Measurements from ENCODE around the gene GALNT15.

GALNT15 gene

DNA sequence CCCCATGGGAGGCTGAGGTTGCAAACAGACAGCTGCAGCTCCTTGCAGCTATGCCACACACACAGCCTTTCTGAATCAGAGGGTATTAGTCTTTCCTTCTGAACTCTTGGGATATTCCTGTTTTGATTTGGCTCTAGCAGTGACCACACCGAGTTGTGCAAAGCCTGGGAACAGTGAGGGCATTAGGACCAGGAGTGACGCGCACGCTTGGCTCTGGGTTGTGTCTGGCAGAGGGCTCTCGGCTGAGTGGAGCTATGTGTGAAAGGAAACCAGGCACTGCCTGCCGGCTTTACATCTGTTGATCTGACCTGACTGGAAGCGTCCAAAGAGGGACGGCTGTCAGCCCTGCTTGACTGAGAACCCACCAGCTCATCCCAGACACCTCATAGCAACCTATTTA lies at the start of gene GALNT15:
Gene GALNT15 (plus strand): TSS at position 292 of the 400 bp plus-strand sequence. CDS start 472 bp downstream, outside the sequence.
- DNase-seq, result no peak

DNA sequence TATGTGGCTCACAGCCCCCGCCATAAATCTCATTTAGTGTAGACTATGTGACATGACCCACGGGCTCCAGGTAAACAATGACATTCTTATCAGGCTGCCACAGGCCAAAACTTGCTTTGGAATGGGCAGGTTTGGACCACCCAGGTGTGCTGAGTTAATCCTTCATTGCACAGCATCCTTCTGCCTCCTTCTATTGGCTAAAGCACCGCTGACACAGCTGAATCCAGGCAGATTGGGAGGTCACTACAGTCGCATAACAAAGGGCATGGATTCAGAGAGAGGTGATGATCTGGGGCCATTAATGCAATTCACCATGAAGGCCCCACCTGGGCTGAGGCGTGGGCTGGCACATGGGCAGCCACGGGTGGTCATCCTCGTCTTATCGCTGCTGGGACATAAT lies 47.8 kb upstream of the GALNT15 start:
- DNase-seq, result no peak

DNA sequence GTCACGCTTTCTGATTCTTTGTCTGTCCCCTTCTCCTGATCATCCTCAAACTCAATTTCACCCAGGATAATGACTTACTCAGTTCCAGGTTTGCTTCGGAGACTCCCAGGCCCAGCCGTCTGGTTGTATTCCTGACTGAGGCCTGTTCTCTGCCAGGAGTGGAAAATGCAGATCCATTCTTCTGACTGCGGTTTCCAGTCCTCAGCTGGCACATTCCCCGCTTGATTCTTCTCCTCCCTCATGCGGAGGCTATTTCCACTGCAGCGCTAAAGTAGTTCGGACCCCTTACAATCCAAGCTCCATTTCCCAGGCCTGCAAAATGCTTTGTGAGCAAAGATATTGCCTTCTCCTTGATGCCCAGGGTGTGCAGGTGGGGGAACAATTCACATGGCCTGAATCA lies 47.2 kb upstream of the GALNT15 start:
- DNase-seq, result no peak

DNA sequence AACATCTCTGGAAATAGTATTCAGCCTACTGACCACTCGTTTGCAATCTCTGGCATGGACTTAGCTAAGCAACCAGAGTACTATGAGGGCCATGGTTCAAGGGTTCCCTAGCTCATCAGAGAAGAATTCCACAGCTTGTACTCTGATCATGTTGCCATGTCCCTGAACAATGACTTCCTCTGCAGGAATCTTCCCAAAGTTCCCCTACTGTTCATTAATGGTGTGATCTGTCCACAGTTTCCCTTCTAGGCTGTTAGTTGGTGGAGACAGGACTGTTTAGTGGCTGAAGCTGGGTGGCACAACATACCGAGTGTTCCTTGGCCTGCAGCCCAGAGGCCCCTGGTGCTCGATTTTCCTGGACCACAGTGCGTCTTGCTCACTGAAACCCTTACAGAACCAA lies 44.4 kb upstream of the GALNT15 start:
- DNase-seq, result no peak

DNA sequence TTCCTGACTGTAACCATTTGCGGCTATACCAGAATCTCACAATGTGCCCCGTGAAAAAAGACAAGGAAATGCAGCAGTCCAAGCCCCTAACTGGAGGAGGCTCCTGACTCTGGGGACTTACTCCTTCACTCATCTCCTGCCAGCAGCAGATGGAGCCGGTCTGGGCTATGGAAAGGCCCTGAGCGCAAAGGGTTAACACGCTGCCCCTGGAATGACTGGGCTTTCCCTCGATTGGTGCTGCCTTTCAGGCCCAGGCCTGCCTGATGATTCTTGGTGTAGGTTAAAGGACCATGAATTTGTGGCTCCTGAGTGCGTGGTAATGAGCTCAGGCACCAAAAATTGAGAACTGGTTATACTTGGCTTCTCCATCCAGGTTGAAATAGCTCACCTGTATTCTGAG lies 42.3 kb upstream of the GALNT15 start:
- no peak for DNase-seq

- no peak for DNase-seq
Observed at GRCh38 chr3:16132928-16133327, 41.6 kb upstream of the GALNT15 start.

- DNase-seq, result no peak
Observed at GRCh38 chr3:16134173-16134928, 40.1 kb upstream of the GALNT15 start.

GRCh38 chr3:16136055-16136454 lies 38.4 kb upstream of the GALNT15 start:
- DNase-seq, result no peak

- DNase-seq, result no peak
Observed at GRCh38 chr3:16137044-16137443, 37.4 kb upstream of the GALNT15 start.

- no peak for DNase-seq
Observed at GRCh38 chr3:16137977-16138376, 36.5 kb upstream of the GALNT15 start.

DNA sequence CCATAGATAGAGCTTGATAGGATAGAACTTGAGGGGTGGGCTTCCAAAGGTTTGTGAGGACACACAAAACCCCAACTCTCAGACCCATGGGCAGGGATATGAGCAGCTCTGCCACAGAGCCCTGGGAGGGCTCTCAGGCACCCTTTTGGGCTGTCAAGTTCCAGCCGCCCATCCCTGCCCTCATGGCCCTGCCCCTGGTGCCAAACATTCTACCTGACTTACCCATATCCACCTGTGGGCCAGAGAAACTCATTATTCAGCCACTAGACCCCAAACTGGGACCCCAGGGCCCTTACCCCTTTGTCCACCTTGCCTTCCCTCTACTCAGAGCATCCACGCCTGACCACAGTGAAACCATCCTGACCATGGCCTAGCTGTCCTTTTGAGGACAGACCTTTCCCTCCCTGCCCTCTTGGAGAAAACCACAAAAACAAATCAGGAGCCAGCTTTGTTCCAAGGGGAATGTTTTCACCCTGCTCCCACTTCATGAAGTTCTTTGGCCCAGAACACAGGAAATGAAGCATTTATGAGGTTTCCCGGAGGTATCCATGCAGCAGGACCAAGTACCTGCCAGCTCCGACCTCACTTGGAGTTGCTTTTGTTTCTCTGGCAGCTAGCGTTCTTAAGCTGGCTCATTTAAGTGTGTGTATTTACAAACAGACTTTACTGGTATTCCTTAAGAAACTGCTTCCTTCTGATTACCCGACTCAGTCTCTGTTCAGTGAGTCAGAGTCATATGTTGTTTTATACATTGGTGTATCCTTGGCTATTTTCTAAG lies 34.2 kb upstream of the GALNT15 start:
- DNase-seq, result no peak

DNA sequence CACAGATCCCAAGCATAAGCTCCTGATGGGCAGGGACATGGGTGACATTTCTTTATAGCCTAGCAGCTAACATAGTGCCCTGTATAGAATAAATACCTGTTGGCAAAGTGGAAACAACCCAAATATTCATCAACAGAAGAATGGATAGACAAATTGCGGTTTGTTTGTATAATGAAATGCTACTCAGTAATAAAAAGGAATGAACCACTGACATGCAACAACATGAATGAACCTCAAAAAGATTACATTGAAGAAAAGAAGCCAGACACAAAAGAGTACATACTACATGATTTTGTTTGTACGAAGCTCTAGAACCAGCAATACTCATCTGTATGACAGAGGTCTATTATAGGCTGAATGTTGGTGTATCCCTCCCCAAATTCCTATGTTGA lies 33.6 kb upstream of the GALNT15 start:
- DNase-seq, result no peak

GRCh38 chr3:16142350-16143025 lies 32.0 kb upstream of the GALNT15 start:
- DNase-seq, result no peak

DNA sequence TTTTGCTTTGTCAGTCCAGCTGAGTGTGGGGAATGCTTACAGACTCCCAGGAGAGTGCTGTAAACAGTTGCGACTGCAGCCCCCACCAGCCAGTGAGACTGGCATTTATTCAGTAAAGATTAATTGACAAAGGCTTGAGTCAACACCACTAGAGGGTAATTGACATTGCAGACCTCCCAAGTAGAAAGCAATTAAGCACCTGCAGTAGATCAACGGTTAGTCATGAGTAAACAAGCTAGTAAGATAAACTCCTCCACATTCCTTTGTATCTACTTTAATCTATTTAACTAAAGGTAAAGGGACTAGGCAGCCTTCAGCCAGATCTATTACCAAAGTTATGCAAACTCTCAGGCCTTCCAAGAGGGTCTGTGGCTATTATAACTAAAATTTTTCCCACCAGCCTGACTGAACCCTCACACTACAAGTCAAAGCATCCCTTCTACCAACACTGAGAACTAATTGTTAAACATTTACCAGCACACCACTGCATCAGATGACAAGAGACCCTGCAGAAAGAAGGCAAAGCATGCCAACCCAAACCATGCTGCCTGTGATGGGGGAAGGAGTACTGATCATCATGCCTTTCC lies 30.5 kb upstream of the GALNT15 start:
- DNase-seq, result no peak

DNA sequence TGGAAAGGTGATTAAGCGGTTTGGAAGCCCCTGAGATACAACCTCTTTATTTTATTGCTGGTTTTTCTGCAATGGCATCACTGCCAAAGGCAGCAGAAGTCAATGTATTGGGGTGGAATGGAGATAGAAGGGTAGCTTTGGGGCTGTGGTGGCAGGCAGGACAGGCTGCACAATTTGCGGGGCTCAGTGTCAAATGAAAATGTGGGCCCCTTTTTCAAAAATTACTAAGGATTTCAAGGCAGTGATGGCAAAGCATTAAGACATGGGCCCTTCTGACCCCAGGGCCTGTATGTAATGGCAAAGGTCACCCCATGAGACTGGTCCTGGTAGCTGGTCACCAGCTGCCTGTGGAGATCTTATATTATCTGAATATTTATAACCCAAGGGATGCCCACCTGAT lies 29.3 kb upstream of the GALNT15 start:
- DNase-seq, result no peak

DNA sequence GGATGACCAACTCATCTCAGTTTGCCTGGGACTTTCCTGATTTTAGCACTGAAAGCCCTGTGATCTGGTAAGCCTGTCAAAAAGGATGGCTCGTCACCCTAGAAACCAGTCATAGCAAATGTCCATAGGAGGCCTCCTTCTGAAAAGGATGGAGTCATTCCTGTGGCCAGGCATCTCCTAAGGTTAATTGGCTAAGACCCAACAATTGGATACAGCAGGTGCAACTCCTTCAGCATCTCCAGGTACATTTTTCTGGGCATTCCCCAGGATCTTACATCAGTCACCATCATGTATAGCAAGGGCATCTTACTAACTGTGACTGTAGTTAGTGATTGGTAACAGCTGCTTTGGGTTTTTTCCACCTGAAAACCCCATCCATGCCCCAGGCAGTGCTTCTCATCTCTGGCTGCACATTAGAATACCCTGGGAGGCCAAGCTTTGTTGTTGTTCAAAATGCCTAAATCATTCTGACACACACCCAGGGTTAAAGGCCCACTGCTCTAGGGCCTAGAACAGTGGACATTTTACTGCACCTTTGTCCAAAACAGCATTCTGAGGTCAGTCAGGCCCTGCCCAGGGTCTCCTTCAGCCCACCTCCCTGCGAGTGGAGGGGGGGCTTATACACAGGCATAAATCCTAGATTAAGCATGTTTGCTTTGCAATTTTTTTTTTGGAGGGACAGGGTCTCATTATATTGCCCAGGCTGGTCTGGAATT lies 28.3 kb upstream of the GALNT15 start:
- DNase-seq, result no peak

- no peak for DNase-seq
Observed at GRCh38 chr3:16147220-16147994, 27.1 kb upstream of the GALNT15 start.

GRCh38 chr3:16148213-16148612 lies 26.3 kb upstream of the GALNT15 start:
- no peak for DNase-seq

- no peak for DNase-seq
Observed at GRCh38 chr3:16148783-16149182, 25.7 kb upstream of the GALNT15 start.

DNA sequence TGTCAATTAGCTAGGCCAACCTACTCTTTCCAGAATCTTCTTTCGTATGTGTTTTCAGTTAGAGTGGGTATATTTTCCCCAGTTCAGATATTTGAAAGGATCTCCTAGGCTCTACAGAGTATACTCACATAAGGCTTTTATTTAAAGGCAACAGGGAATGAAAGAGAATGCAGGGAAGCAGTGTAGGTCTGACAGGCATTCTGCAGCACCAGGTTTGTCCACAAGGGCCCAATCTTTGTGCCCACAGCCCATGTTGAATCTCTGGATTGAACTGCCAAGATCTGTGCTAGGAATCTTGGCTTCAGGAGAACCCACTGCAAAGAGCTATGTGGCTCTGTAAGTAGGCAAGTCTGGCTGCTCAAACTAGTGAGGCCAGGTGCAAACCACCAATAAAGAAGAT lies 24.2 kb upstream of the GALNT15 start:
- DNase-seq, result no peak

DNA sequence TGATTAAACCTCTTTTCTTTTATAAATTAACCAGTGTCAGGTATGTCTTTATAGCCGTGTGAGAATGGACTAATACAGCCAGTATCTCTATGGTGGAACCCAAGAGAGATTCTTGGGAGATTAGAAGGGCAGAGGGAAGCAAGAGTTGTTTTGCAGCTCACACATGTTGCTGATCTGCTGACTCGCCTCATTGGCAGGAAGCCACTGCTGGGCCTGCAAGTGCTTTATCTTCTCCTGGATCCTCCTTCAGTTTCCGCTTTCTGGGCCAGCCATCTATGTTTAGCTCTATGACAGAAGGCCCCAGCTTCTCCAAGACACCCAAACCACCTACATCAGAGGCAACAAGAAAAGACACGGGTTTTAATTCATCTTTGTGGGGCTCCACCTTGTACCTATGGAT lies 23.4 kb upstream of the GALNT15 start:
- no peak for DNase-seq

GRCh38 chr3:16168211-16168610 lies 6.3 kb upstream of the GALNT15 start:
- DNase-seq, result no peak
